Measurements from ENCODE around the gene ZNF335.

DNA sequence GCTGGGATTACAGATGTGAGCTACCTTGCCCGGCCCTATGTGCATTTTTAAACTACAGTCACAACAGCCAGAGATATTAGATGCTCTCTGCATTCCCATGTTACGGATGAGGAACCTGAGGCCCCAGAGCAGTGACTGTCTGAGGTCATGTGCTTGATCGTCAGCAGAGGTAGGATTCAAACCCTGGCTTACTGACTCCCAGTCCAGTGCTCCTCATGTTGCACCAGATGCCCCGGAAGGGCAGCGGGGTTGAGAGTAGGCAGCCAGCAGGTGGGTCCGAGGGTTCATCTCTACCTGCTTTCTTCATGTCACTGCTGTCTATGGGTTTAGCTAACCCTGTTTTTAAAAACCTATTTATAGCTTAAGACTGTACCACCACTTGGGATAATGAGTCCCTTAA is 9.3 kb upstream of the ZNF335 start:
- TF ChIP-seq CTCF (conservative IDR thresholded peaks at IDR 0.05; ENCODE audit: low read length) = no peak
- TF ChIP-seq EZH2phosphoT487 (IDR thresholded peaks at IDR 0.05; ENCODE audit: borderline replicate concordance) = no peak

All from Loucy (cell line).